WTC11 (cell line): Measurements from ENCODE around the gene SCO2. TPM values are rescaled to one million over a fixed set of nuclear protein-coding genes. Genes with fewer than 3 reads are reported as not detected.
A peak's percentile ranks its signal among the peaks of the same experiment; 100 is the strongest.

Experiments used
- ATAC-seq: fragments of 200-7000 bp; cut with Tn5 transposase; 2 replicates; pipeline ENCODE4 v1.10.0; 2021; ENCODE audit warnings: mild to moderate bottlenecking, moderate library complexity
- CTCF ChIA-PET: fragments of 300-600 bp; sonication (Branson Sonifier 250); formaldehyde crosslinking; loops from one replicate; lab custom pipeline; 2021; ENCODE audit warnings: antibody characterized with exemption; lab: Charles Lee
- POLR2A ChIA-PET: fragments of 350-600 bp; sonication (Branson Sonifier 250); formaldehyde crosslinking; loops from one replicate; lab custom pipeline; 2021; ENCODE audit warnings: antibody characterized with exemption; lab: Charles Lee
- DNase-seq: peaks from one replicate; pipeline ENCODE4 v3.0.0; 2021; ENCODE audit warnings: low spot score
- H3K27ac Mint-ChIP-seq: 2 replicates; pipeline ENCODE4 v1.8.0; 2021; ENCODE audit warnings: mixed read lengths
- H3K27me3 Mint-ChIP-seq: 2 replicates; pipeline ENCODE4 v1.8.0; 2021; ENCODE audit warnings: low read depth, mild to moderate bottlenecking, moderate library complexity, mixed read lengths
- H3K36me3 Mint-ChIP-seq: 2 replicates; pipeline ENCODE4 v1.8.0; 2021; ENCODE audit warnings: mixed read lengths
- H3K4me1 Mint-ChIP-seq: 2 replicates; pipeline ENCODE4 v1.8.0; 2022; ENCODE audit warnings: mixed read lengths
- H3K4me3 Mint-ChIP-seq: 2 replicates; pipeline ENCODE4 v1.8.0; 2021; ENCODE audit warnings: mild to moderate bottlenecking, moderate library complexity, mixed read lengths
- H3K9me3 Mint-ChIP-seq: 2 replicates; pipeline ENCODE4 v1.8.0; 2021; ENCODE audit warnings: mixed read lengths
- CREB1 ChIP-seq: sonication (generic); formaldehyde crosslinking; IDR thresholded peaks from 2 replicates; pipeline ENCODE4 v1.8.0; 2023; ENCODE audit warnings: mild to moderate bottlenecking, missing genetic modification reagents
- ETV6 ChIP-seq: sonication (generic); formaldehyde crosslinking; IDR thresholded peaks from 2 replicates; pipeline ENCODE4 v1.8.1; 2022; ENCODE audit warnings: mild to moderate bottlenecking, missing genetic modification reagents
- FOXP4 ChIP-seq: sonication (generic); formaldehyde crosslinking; IDR thresholded peaks from 2 replicates; pipeline ENCODE4 v1.8.0; 2022; ENCODE audit warnings: mild to moderate bottlenecking, missing genetic modification reagents
- NFYB ChIP-seq: sonication (generic); formaldehyde crosslinking; conservative IDR thresholded peaks from 2 replicates; pipeline ENCODE4 v1.8.0; 2022; ENCODE audit warnings: low read depth, missing genetic modification reagents
- NR3C1 ChIP-seq: sonication (generic); formaldehyde crosslinking; conservative IDR thresholded peaks from 2 replicates; pipeline ENCODE4 v1.8.1; 2023; ENCODE audit warnings: low read depth, mild to moderate bottlenecking, missing genetic modification reagents
- SP1 ChIP-seq: sonication (generic); formaldehyde crosslinking; conservative IDR thresholded peaks from 2 replicates; pipeline ENCODE4 v1.8.1; 2022; ENCODE audit warnings: missing genetic modification reagents
- TEAD1 ChIP-seq: sonication (generic); formaldehyde crosslinking; IDR thresholded peaks from 2 replicates; pipeline ENCODE4 v1.8.0; 2022; ENCODE audit warnings: mild to moderate bottlenecking, missing genetic modification reagents
- TEAD4 ChIP-seq: sonication (generic); formaldehyde crosslinking; IDR thresholded peaks from 2 replicates; pipeline ENCODE4 v1.8.0; 2022; ENCODE audit warnings: mild to moderate bottlenecking, missing genetic modification reagents
- TP53 ChIP-seq: sonication (generic); formaldehyde crosslinking; IDR thresholded peaks from 2 replicates; pipeline ENCODE4 v1.8.1; 2023; ENCODE audit warnings: mild to moderate bottlenecking, missing genetic modification reagents
- ZNF219 ChIP-seq: sonication (generic); formaldehyde crosslinking; IDR thresholded peaks from 2 replicates; pipeline ENCODE4 v1.8.0; 2023; ENCODE audit warnings: missing genetic modification reagents, mild to moderate bottlenecking, borderline replicate concordance
- ZNF281 ChIP-seq: sonication (generic); formaldehyde crosslinking; IDR thresholded peaks from 2 replicates; pipeline ENCODE4 v1.8.0; 2023; ENCODE audit warnings: mild to moderate bottlenecking, missing genetic modification reagents
- total RNA-seq: library from RNA; stranded (reverse); gene quantifications from 3 replicates; pipeline ENCODE4 v1.2.3, GENCODE V29; 2021
- TF ChIP-seq, protein P1 (sequence below): fragments of 250-450 bp; sonication (Bioruptor Pico); IDR thresholded peaks from 2 replicates; pipeline ENCODE4 v2.1.2; 2022; ENCODE audit warnings: mild to moderate bottlenecking, moderate library complexity

SCO2 gene
- total RNA-seq, 1 experiment from 2014 or later = not detected

- TF ChIP-seq TP53 (CRISPR knock-in tag) = 0 out of 2 replicates have a peak, but pooled peaks have one; percentile 23
- no peak for TF ChIP-seq TEAD1
- TF ChIP-seq TEAD4 (CRISPR knock-in tag) = no peak
- TF ChIP-seq, protein P1, sequence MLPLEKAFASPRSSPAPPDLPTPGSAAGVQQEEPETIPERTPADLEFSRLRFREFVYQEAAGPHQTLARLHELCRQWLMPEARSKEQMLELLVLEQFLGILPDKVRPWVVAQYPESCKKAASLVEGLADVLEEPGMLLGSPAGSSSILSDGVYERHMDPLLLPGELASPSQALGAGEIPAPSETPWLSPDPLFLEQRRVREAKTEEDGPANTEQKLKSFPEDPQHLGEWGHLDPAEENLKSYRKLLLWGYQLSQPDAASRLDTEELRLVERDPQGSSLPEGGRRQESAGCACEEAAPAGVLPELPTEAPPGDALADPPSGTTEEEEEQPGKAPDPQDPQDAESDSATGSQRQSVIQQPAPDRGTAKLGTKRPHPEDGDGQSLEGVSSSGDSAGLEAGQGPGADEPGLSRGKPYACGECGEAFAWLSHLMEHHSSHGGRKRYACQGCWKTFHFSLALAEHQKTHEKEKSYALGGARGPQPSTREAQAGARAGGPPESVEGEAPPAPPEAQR = no peak
- no peak for TF ChIP-seq NFYB (CRISPR knock-in tag)
- TF ChIP-seq ZNF219 (CRISPR knock-in tag) = no peak
- Mint-ChIP-seq H3K27me3 (peaks cover 37% of the 10 kb centered on the region), H3K4me1 (peaks cover 38% of the 10 kb centered on the region), H3K9me3 (no peaks in the 10 kb centered on the region), H3K36me3 (no peaks in the 10 kb centered on the region), H3K27ac (peak overlapping the region; percentile 76; the same call in 1 of the 2 replicates), H3K4me3 (peak overlapping the region; percentile 59)
- no peak for DNase-seq
- POLR2A ChIA-PET = no interaction called here
- CTCF ChIA-PET = no interaction called here
- ATAC-seq = no peak
These were observed 49.8 kb downstream of the SCO2 start for GRCh38 chr22:50475652-50476002.

DNA sequence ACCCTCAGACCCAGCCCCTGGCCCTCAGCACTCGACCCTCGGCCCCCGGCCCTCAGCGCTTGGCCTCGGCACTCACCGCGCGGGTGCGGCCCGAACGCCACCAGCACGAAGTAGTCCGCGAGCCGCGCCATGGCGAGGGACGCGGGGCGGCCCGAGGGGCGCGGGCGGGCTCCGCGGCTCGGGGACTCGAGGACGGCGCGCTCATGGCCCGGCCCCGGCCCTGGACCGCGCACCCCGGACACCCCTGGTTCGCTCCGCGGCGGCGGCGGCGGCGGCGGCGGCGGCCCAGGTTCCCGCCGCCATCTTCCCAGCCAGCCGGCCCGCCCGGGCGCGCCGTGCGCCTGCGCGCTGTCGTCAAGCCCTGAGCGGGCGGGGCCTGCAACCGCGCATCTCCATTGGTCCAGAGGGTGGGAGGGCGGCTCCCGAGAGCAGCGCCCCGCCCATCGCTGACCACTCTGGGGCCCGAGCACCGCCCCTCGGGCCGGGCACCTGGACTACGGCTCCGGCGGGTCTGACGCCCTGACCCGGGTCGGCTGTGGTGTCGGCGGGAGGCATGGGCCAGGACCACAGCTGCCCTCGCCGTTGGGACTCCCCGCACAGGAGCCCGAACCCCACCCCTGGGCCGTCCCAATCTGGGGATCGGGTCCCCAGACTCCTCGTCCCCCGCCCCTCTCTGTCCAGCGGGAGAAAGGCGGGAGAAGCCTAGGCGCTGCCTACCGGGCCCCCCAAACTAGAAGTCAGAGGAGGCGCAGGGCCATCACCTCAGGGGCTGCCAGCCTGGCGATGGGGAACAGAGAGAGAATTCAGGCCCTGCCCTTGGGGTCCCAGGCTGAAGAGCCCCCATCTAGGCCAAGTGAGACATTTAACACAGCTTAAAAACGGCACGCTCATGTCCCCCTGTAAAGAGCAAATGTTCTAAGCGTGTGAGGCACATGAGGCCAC lies 50.4 kb downstream of the SCO2 start, which contains the start of gene SBF1:
Gene SBF1, minus strand, starts transcription at position 326 of the 942 bp plus-strand sequence. Its CDS starts 195 bp downstream, at position 131.
- ChIA-PET CTCF (no interaction called here), POLR2A (no interaction called here)
- no peak for TF ChIP-seq ZNF281 (CRISPR knock-in tag)
- TF ChIP-seq CREB1 (CRISPR knock-in tag) = no peak
- TF ChIP-seq FOXP4 = 0 out of 2 replicates have a peak, but pooled peaks have one; percentile 31
- no peak for TF ChIP-seq ETV6 (CRISPR knock-in tag)
- TF ChIP-seq, protein P1 = no peak
- TF ChIP-seq NR3C1 = no peak
- TF ChIP-seq SP1 (CRISPR knock-in tag) = peak; percentile 91
- TF ChIP-seq NFYB (CRISPR knock-in tag) = 0 out of 2 replicates have a peak, but pooled peaks have one; percentile 41
- H3K9me3 Mint-ChIP-seq = no peaks in the 10 kb centered on the region
- peaks cover 31% of the 10 kb centered on the region for H3K27me3 Mint-ChIP-seq
- no peaks in the 10 kb centered on the region for H3K36me3 Mint-ChIP-seq
- DNase-seq = peak; percentile 90
- H3K27ac Mint-ChIP-seq = peak within 1 kb of the TSS; percentile 76; the same call in 1 of the 2 replicates
- peak within 1 kb of the TSS; percentile 87 for H3K4me3 Mint-ChIP-seq
- peak; percentile 93 for ATAC-seq
- H3K4me1 Mint-ChIP-seq = peaks cover 41% of the 10 kb centered on the region
